Activated CD4-positive, alpha-beta memory T cell treated with anti-CD3 and anti-CD28 coated beads for 36 hours (primary cell): ENCODE measurements around the gene PDZD2. TPM values are rescaled to one million over a fixed set of nuclear protein-coding genes. Genes with fewer than 3 reads are reported as not detected.
"Not testable (repeated sequence)": the region's sequence is repeated elsewhere in the genome, so short reads cannot be mapped to it uniquely, and the experiment has no call there.

ENCODE experiments used
- CTCF ChIA-PET: fragments of 350-600 bp; sonication (Branson Sonifier 250); formaldehyde crosslinking; loops from one replicate; lab custom pipeline; 2021; ENCODE audit warnings: antibody characterized with exemption, inconsistent platforms; lab: Charles Lee
- POLR2A ChIA-PET: fragments of 350-600 bp; sonication (Branson Sonifier 250); formaldehyde crosslinking; loops from one replicate; lab custom pipeline; 2021; ENCODE audit warnings: antibody characterized with exemption; lab: Charles Lee
- DNase-seq: peaks from one replicate; pipeline ENCODE4 v3.0.0-alpha.2; 2020
- H3K27ac Mint-ChIP-seq: one replicate; pipeline ENCODE4 v1.8.0; 2021; ENCODE audit warnings: mixed read lengths
- H3K27me3 Mint-ChIP-seq: one replicate; pipeline ENCODE4 v1.8.0; 2021; ENCODE audit warnings: mixed read lengths
- H3K36me3 Mint-ChIP-seq: one replicate; pipeline ENCODE4 v1.8.0; 2021; ENCODE audit warnings: mixed read lengths
- H3K4me1 Mint-ChIP-seq: one replicate; pipeline ENCODE4 v1.8.0; 2021; ENCODE audit warnings: low read depth, mixed read lengths
- H3K4me3 Mint-ChIP-seq: one replicate; pipeline ENCODE4 v1.8.0; 2021; ENCODE audit warnings: mild to moderate bottlenecking, mixed read lengths
- H3K9me3 Mint-ChIP-seq: one replicate; pipeline ENCODE4 v1.8.0; 2021; ENCODE audit warnings: mixed read lengths
- intact Hi-C: fragments of 100-400 bp; cut with micrococcal nuclease; formaldehyde crosslinking; loops from one replicate; pipeline ENCODE4 v1.15.1; 2023
- total RNA-seq, 2 experiments: library from RNA; stranded (reverse); gene quantifications; one replicate each; pipeline ENCODE4 v1.2.3, GENCODE V29; 2021

The PDZD2 gene
- total RNA-seq, 2 experiments from 2014 or later, result not detected

- ChIA-PET CTCF (no interaction called here), POLR2A (no interaction called here)
- no peaks in the 10 kb centered on the region for H3K27me3 Mint-ChIP-seq
- DNase-seq, result no peak
- no peaks in the 10 kb centered on the region for H3K9me3 Mint-ChIP-seq
- no peaks in the 10 kb centered on the region for H3K4me1 Mint-ChIP-seq
- no peak overlapping the region for H3K4me3 Mint-ChIP-seq
- H3K27ac Mint-ChIP-seq, result no peak overlapping the region
- no peaks in the 10 kb centered on the region for H3K36me3 Mint-ChIP-seq
- intact Hi-C loops, result no loop called here
Observed at GRCh38 chr5:32004404-32004803, 365.5 kb downstream of the PDZD2 start.

GRCh38 chr5:32008746-32009145 lies 369.8 kb downstream of the PDZD2 start:
- no peak overlapping the region for H3K4me3 Mint-ChIP-seq
- ChIA-PET CTCF (no interaction called here), POLR2A (no interaction called here)
- H3K27ac Mint-ChIP-seq, result no peak overlapping the region
- no peaks in the 10 kb centered on the region for H3K27me3 Mint-ChIP-seq
- no peaks in the 10 kb centered on the region for H3K4me1 Mint-ChIP-seq
- no peak for DNase-seq
- no peaks in the 10 kb centered on the region for H3K36me3 Mint-ChIP-seq
- intact Hi-C loops, result no loop called here
- no peaks in the 10 kb centered on the region for H3K9me3 Mint-ChIP-seq

- no peak overlapping the region for H3K27ac Mint-ChIP-seq
- no peak overlapping the region for H3K4me3 Mint-ChIP-seq
- DNase-seq, result no peak
- intact Hi-C loops, result no loop called here
- H3K36me3 Mint-ChIP-seq, result no peaks in the 10 kb centered on the region
- H3K27me3 Mint-ChIP-seq, result no peaks in the 10 kb centered on the region
- POLR2A ChIA-PET, result no interaction called here
- CTCF ChIA-PET, result no interaction called here
- no peaks in the 10 kb centered on the region for H3K9me3 Mint-ChIP-seq
- no peaks in the 10 kb centered on the region for H3K4me1 Mint-ChIP-seq
Observed at GRCh38 chr5:32013658-32014057, 374.7 kb downstream of the PDZD2 start.

- no peak overlapping the region for H3K27ac Mint-ChIP-seq
- no peak for DNase-seq
- no peaks in the 10 kb centered on the region for H3K9me3 Mint-ChIP-seq
- POLR2A ChIA-PET, result no interaction called here
- intact Hi-C loops, result no loop called here
- no peaks in the 10 kb centered on the region for H3K36me3 Mint-ChIP-seq
- H3K4me3 Mint-ChIP-seq, result no peak overlapping the region
- H3K4me1 Mint-ChIP-seq, result no peaks in the 10 kb centered on the region
- CTCF ChIA-PET, result no interaction called here
- H3K27me3 Mint-ChIP-seq, result no peaks in the 10 kb centered on the region
Observed at GRCh38 chr5:32014096-32014745, 375.3 kb downstream of the PDZD2 start.

- H3K27me3 Mint-ChIP-seq, H3K36me3 Mint-ChIP-seq, H3K9me3 Mint-ChIP-seq, POLR2A ChIA-PET, H3K4me1 Mint-ChIP-seq, DNase-seq, H3K4me3 Mint-ChIP-seq, intact Hi-C loops, H3K27ac Mint-ChIP-seq: not testable (repeated sequence)
- CTCF ChIA-PET, result interaction anchor here (0.6 to 0.7 kb wide), 2 partner anchors 244 to 332 kb away, joined by 3 read pairs; no protein-coding TSS in a partner anchor
Observed at GRCh38 chr5:32015262-32015661, 376.3 kb downstream of the PDZD2 start.

- Mint-ChIP-seq H3K9me3 (no peaks in the 10 kb centered on the region), H3K4me3 (no peak overlapping the region), H3K27me3 (no peaks in the 10 kb centered on the region), H3K36me3 (no peaks in the 10 kb centered on the region), H3K27ac (no peak overlapping the region), H3K4me1 (peaks cover 4% of the 10 kb centered on the region)
- POLR2A ChIA-PET, result no interaction called here
- DNase-seq, result no peak
- CTCF ChIA-PET, result interaction anchor here (0.6 kb wide), 1 partner anchor 467 kb away, joined by 3 read pairs; no protein-coding TSS in a partner anchor
- intact Hi-C loops, result no loop called here
Observed at GRCh38 chr5:32017692-32018367, 378.9 kb downstream of the PDZD2 start.

GRCh38 chr5:32018476-32019436 lies 379.8 kb downstream of the PDZD2 start:
- H3K4me3 Mint-ChIP-seq, result no peak overlapping the region
- DNase-seq, result no peak
- H3K36me3 Mint-ChIP-seq, result no peaks in the 10 kb centered on the region
- H3K4me1 Mint-ChIP-seq, result peaks cover 4% of the 10 kb centered on the region
- no peaks in the 10 kb centered on the region for H3K9me3 Mint-ChIP-seq
- intact Hi-C loops, result no loop called here
- no peak overlapping the region for H3K27ac Mint-ChIP-seq
- ChIA-PET CTCF (interaction anchor here (0.5 to 0.6 kb wide), 2 partner anchors 70 to 466 kb away, joined by 3 read pairs; no protein-coding TSS in a partner anchor), POLR2A (no interaction called here)
- no peaks in the 10 kb centered on the region for H3K27me3 Mint-ChIP-seq

GRCh38 chr5:32020271-32020670 lies 381.3 kb downstream of the PDZD2 start:
- intact Hi-C loops, result no loop called here
- Mint-ChIP-seq H3K27ac (peak overlapping the region; percentile 11), H3K36me3 (no peaks in the 10 kb centered on the region), H3K4me3 (no peak overlapping the region), H3K9me3 (no peaks in the 10 kb centered on the region), H3K27me3 (no peaks in the 10 kb centered on the region), H3K4me1 (peaks cover 4% of the 10 kb centered on the region)
- ChIA-PET CTCF (no interaction called here), POLR2A (no interaction called here)
- DNase-seq, result no peak

- CTCF ChIA-PET, result no interaction called here
- POLR2A ChIA-PET, result no interaction called here
- no peak overlapping the region for H3K27ac Mint-ChIP-seq
Observed at GRCh38 chr5:32020946-32021345, 382.0 kb downstream of the PDZD2 start.

GRCh38 chr5:32021771-32022170 lies 382.8 kb downstream of the PDZD2 start:
- Mint-ChIP-seq H3K36me3 (no peaks in the 10 kb centered on the region), H3K27ac (no peak overlapping the region), H3K9me3 (no peaks in the 10 kb centered on the region), H3K27me3 (no peaks in the 10 kb centered on the region), H3K4me1 (peaks cover 4% of the 10 kb centered on the region), H3K4me3 (no peak overlapping the region)
- intact Hi-C loops, result no loop called here
- ChIA-PET CTCF (no interaction called here), POLR2A (no interaction called here)
- no peak for DNase-seq

More at GRCh38 chr5:32020946-32021345, 382.0 kb downstream of the PDZD2 start:
- Mint-ChIP-seq H3K4me3 (no peak overlapping the region), H3K36me3 (no peaks in the 10 kb centered on the region), H3K9me3 (no peaks in the 10 kb centered on the region), H3K4me1 (peaks cover 4% of the 10 kb centered on the region), H3K27me3 (no peaks in the 10 kb centered on the region)
- intact Hi-C loops, result no loop called here
- no peak for DNase-seq

- no peak overlapping the region for H3K27ac Mint-ChIP-seq
- H3K4me3 Mint-ChIP-seq, result no peak overlapping the region
- H3K4me1 Mint-ChIP-seq, result peaks cover 4% of the 10 kb centered on the region
- no peaks in the 10 kb centered on the region for H3K9me3 Mint-ChIP-seq
- POLR2A ChIA-PET, result no interaction called here
- intact Hi-C loops, result no loop called here
- no peak for DNase-seq
- no peaks in the 10 kb centered on the region for H3K27me3 Mint-ChIP-seq
- CTCF ChIA-PET, result no interaction called here
- H3K36me3 Mint-ChIP-seq, result no peaks in the 10 kb centered on the region
Observed at GRCh38 chr5:32022638-32023037, 383.7 kb downstream of the PDZD2 start.

GRCh38 chr5:32023816-32024215 lies 384.9 kb downstream of the PDZD2 start:
- no peaks in the 10 kb centered on the region for H3K27me3 Mint-ChIP-seq
- H3K27ac Mint-ChIP-seq, result no peak overlapping the region
- intact Hi-C loops, result no loop called here
- ChIA-PET CTCF (no interaction called here), POLR2A (no interaction called here)
- H3K4me1 Mint-ChIP-seq, result peaks cover 4% of the 10 kb centered on the region
- no peak for DNase-seq
- H3K9me3 Mint-ChIP-seq, result no peaks in the 10 kb centered on the region
- H3K4me3 Mint-ChIP-seq, result no peak overlapping the region
- H3K36me3 Mint-ChIP-seq, result no peaks in the 10 kb centered on the region
